CD1c-positive myeloid dendritic cell (primary cell): ENCODE data around the gene SPHKAP.
"Not testable (repeated sequence)": the region's sequence is repeated elsewhere in the genome, so short reads cannot be mapped to it uniquely, and the experiment has no call there.

Source experiments
- DNase-seq: peaks from one replicate; pipeline ENCODE4 v3.0.0-alpha.2; 2016; ENCODE audit errors: extremely low spot score

Gene SPHKAP

GRCh38 chr2:228094377-228094921, 87.0 kb downstream of the SPHKAP start:
- DNase-seq = no peak

GRCh38 chr2:228092056-228092455, 89.4 kb downstream of the SPHKAP start:
- DNase-seq = no peak

GRCh38 chr2:228086561-228086960, 94.9 kb downstream of the SPHKAP start:
- DNase-seq = no peak

GRCh38 chr2:228084717-228085116, 96.8 kb downstream of the SPHKAP start:
- no peak for DNase-seq

- no peak for DNase-seq
Observed at GRCh38 chr2:228083131-228083530, 98.4 kb downstream of the SPHKAP start.

GRCh38 chr2:228082571-228082970, 98.9 kb downstream of the SPHKAP start:
- no peak for DNase-seq

GRCh38 chr2:228079194-228079593, 102.3 kb downstream of the SPHKAP start:
- DNase-seq = no peak

- not testable (repeated sequence) for DNase-seq
Observed at GRCh38 chr2:228076695-228077094, 104.8 kb downstream of the SPHKAP start.

- no peak for DNase-seq
Observed at GRCh38 chr2:228072669-228073068, 108.8 kb downstream of the SPHKAP start.

- no peak for DNase-seq
Observed at GRCh38 chr2:228067309-228067708, 114.2 kb downstream of the SPHKAP start.

GRCh38 chr2:228066126-228066798, 115.2 kb downstream of the SPHKAP start:
- DNase-seq = no peak

GRCh38 chr2:228065686-228066085, 115.8 kb downstream of the SPHKAP start:
- DNase-seq = no peak

GRCh38 chr2:228064796-228065315, 116.6 kb downstream of the SPHKAP start:
- DNase-seq = no peak

- no peak for DNase-seq
Observed at GRCh38 chr2:228064024-228064423, 117.5 kb downstream of the SPHKAP start.

- no peak for DNase-seq
Observed at GRCh38 chr2:228063558-228063957, 117.9 kb downstream of the SPHKAP start.

- DNase-seq = no peak
Observed at GRCh38 chr2:228059735-228060134, 121.8 kb downstream of the SPHKAP start.

- DNase-seq = no peak
Observed at GRCh38 chr2:228056293-228057097, 125.0 kb downstream of the SPHKAP start.

- DNase-seq = no peak
Observed at GRCh38 chr2:228048838-228049490, 132.5 kb downstream of the SPHKAP start.

- no peak for DNase-seq
Observed at GRCh38 chr2:228040995-228041394, 140.5 kb downstream of the SPHKAP start.

GRCh38 chr2:228039752-228040534, 141.5 kb downstream of the SPHKAP start:
- no peak for DNase-seq

GRCh38 chr2:228038967-228039366, 142.5 kb downstream of the SPHKAP start:
- no peak for DNase-seq
